Measurements from ENCODE around the gene TBRG1.

DNA sequence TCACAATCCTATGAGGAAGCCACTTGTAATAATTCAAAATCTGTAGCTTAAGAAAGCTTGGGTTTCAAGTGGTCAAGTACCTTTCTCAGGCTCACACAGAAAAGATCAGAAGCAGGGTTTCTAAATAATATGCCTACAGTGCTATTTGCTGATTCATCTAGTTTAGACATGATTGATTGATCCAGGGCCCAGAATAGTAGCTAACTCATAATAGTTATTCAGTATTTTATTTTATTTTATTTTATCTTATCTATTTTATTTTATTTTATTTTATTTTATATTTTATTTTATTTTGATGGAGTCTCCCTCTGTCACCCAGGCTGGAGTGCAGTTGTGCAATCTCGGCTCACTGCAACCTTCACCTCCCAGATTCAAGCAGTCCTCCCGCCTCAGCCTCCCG lies 27.4 kb upstream of the TBRG1 start:
- TF ChIP-seq, protein P1, sequence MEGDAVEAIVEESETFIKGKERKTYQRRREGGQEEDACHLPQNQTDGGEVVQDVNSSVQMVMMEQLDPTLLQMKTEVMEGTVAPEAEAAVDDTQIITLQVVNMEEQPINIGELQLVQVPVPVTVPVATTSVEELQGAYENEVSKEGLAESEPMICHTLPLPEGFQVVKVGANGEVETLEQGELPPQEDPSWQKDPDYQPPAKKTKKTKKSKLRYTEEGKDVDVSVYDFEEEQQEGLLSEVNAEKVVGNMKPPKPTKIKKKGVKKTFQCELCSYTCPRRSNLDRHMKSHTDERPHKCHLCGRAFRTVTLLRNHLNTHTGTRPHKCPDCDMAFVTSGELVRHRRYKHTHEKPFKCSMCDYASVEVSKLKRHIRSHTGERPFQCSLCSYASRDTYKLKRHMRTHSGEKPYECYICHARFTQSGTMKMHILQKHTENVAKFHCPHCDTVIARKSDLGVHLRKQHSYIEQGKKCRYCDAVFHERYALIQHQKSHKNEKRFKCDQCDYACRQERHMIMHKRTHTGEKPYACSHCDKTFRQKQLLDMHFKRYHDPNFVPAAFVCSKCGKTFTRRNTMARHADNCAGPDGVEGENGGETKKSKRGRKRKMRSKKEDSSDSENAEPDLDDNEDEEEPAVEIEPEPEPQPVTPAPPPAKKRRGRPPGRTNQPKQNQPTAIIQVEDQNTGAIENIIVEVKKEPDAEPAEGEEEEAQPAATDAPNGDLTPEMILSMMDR (IDR thresholded peaks at IDR 0.05; ENCODE audit: low read depth, low read length), result no peak
- TF ChIP-seq EZH2phosphoT487 (IDR thresholded peaks at IDR 0.05; ENCODE audit: low read depth), result no peak
